SK-N-SH (cell line): ENCODE measurements around the gene HYCC1. TPM values are rescaled to one million over a fixed set of nuclear protein-coding genes. Genes with fewer than 3 reads are reported as not detected.

Experiments
- CTCF ChIA-PET: fragments of 300-600, 350-600 bp; formaldehyde crosslinking; extraction: SDS; loops from one replicate; lab custom pipeline; 2021; lab: Yijun Ruan, JAX
- POLR2A ChIA-PET: fragments of 350-600 bp; sonication (Branson Sonifier 250); formaldehyde crosslinking; extraction: SDS; loops from one replicate; lab custom pipeline; 2020; ENCODE audit warnings: antibody characterized with exemption, inconsistent platforms; lab: Yijun Ruan, JAX
- DNase-seq: peaks from one replicate; pipeline ENCODE4 v3.0.0; 2012
- H2AFZ ChIP-seq: fragments of 200-600 bp; sonication (generic); 2 replicates; pipeline ENCODE4 v1.8.1; 2016; ENCODE audit warnings: antibody characterized with exemption, mild to moderate bottlenecking, low read depth
- H3F3A ChIP-seq: fragments of 200-600 bp; sonication (generic); replicated peaks from 2 replicates; pipeline ENCODE3; 2016; ENCODE audit warnings: antibody characterized with exemption, mild to moderate bottlenecking; ENCODE audit not compliant: insufficient read depth
- H3K27ac ChIP-seq, 2 experiments: fragments of 200-500 bp in 1 of 2; fragments of 200-600 bp in 1 of 2; sonication (Bioruptor generic) in 1 of 2; sonication (generic), shearing (Covaris generic) in 1 of 2; 2 replicates each; pipeline versions ENCODE4 v1.5.1 to v1.6.1; 2014 to 2016; ENCODE audit warnings: low read depth in 2 of 2, inconsistent platforms in 1 of 2, low read length in 1 of 2, mild to moderate bottlenecking in 1 of 2, mixed read lengths in 1 of 2
- H3K27me3 ChIP-seq: fragments of 200-600 bp; sonication (generic), shearing (Covaris generic); 2 replicates; pipeline ENCODE4 v1.6.1; 2016; ENCODE audit warnings: mixed run types; ENCODE audit not compliant: insufficient read depth
- H3K36me3 ChIP-seq, 2 experiments: fragments of 200-500 bp in 1 of 2; fragments of 200-600 bp in 1 of 2; sonication (Bioruptor generic) in 1 of 2; sonication (generic) in 1 of 2; replicated peaks in 1 of 2; 2 replicates each; pipeline versions ENCODE3 to v1.5.1; 2014 to 2016; ENCODE audit warnings: low read length in 1 of 2, mild to moderate bottlenecking in 1 of 2; ENCODE audit not compliant: insufficient read depth in 2 of 2, control insufficient read depth in 1 of 2
- H3K4me1 ChIP-seq, 2 experiments: fragments of 200-500 bp in 1 of 2; fragments of 200-600 bp in 1 of 2; sonication (Bioruptor generic) in 1 of 2; sonication (generic), shearing (Covaris generic) in 1 of 2; 2 replicates each; pipeline versions ENCODE4 v1.5.1 to v1.6.1; 2014 to 2016; ENCODE audit warnings: low read depth in 1 of 2, low read length in 1 of 2, mixed run types in 1 of 2; ENCODE audit not compliant: insufficient read depth in 2 of 2, control insufficient read depth in 1 of 2
- H3K4me2 ChIP-seq: fragments of 200-600 bp; sonication (generic), shearing (Covaris generic); 2 replicates; pipeline ENCODE4 v1.6.1; 2017; ENCODE audit warnings: mixed run types
- H3K4me3 ChIP-seq, 2 experiments: fragments of 200-500 bp in 1 of 2; fragments of 200-600 bp in 1 of 2; sonication (Bioruptor generic) in 1 of 2; sonication (generic), shearing (Covaris generic) in 1 of 2; 2 replicates each; pipeline versions ENCODE4 v1.5.1 to v1.8.1; 2014 to 2016; ENCODE audit warnings: low read depth in 2 of 2, inconsistent platforms in 1 of 2, low read length in 1 of 2, mild to moderate bottlenecking in 1 of 2, mixed read lengths in 1 of 2, moderate library complexity in 1 of 2
- H3K79me2 ChIP-seq: fragments of 200-600 bp; sonication (generic); 2 replicates; pipeline ENCODE4 v1.8.1; 2017; ENCODE audit warnings: mild to moderate bottlenecking; ENCODE audit not compliant: insufficient read depth
- H3K9ac ChIP-seq: fragments of 200-600 bp; sonication (generic); 2 replicates; pipeline ENCODE4 v1.6.1; 2017; ENCODE audit warnings: mixed run types
- H3K9me2 ChIP-seq: fragments of 200-600 bp; sonication (generic); 2 replicates; pipeline ENCODE4 v1.6.1; 2017; ENCODE audit warnings: mixed run types
- H3K9me3 ChIP-seq: fragments of 200-600 bp; sonication (generic); 2 replicates; pipeline ENCODE4 v1.6.1; 2017; ENCODE audit warnings: mixed run types, mild to moderate bottlenecking, moderate library complexity
- H4K20me1 ChIP-seq: fragments of 200-600 bp; sonication (generic); 2 replicates; pipeline ENCODE4 v1.6.1; 2017; ENCODE audit warnings: mild to moderate bottlenecking, mixed run types; ENCODE audit not compliant: insufficient read depth
- CTCF ChIP-seq: fragments of 200-600 bp; sonication (generic); IDR thresholded peaks from 2 replicates; pipeline ENCODE4 v1.6.1; 2017; ENCODE audit warnings: antibody characterized with exemption, mild to moderate bottlenecking, moderate library complexity
- ELF1 ChIP-seq: IDR thresholded peaks from 2 replicates; pipeline ENCODE4 v1.4.0; 2012
- EZH2phosphoT487 ChIP-seq: fragments of 200-600 bp; sonication (generic); IDR thresholded peaks from 2 replicates; pipeline ENCODE4 v1.6.1; 2017; ENCODE audit warnings: low read depth, mixed run types, mild to moderate bottlenecking, antibody characterized with exemption, moderate library complexity, borderline replicate concordance
- FOSL2 ChIP-seq: IDR thresholded peaks from 2 replicates; pipeline ENCODE4 v1.4.0; 2012; ENCODE audit warnings: low read depth, mild to moderate bottlenecking, moderate library complexity, borderline replicate concordance
- FOXM1 ChIP-seq: IDR thresholded peaks from 2 replicates; pipeline ENCODE4 v1.4.0; 2012; ENCODE audit warnings: low read depth, mild to moderate bottlenecking
- GATA2 ChIP-seq: sonication (generic); formaldehyde crosslinking; IDR thresholded peaks from 2 replicates; pipeline ENCODE4 v1.5.0; 2020; ENCODE audit warnings: mild to moderate bottlenecking, missing genetic modification reagents
- IRF3 ChIP-seq: fragments of 150-350 bp; IDR thresholded peaks from 2 replicates; pipeline ENCODE4 v1.6.1; 2016; ENCODE audit warnings: mild to moderate bottlenecking, low read depth, low read length
- MAX ChIP-seq: IDR thresholded peaks from 2 replicates; pipeline ENCODE4 v1.4.0; 2012; ENCODE audit warnings: low read depth
- MEF2A ChIP-seq: IDR thresholded peaks from 2 replicates; pipeline ENCODE4 v1.4.0; 2012; ENCODE audit warnings: low read depth, borderline replicate concordance
- NFIC ChIP-seq: IDR thresholded peaks from 2 replicates; pipeline ENCODE4 v1.4.0; 2012; ENCODE audit warnings: borderline replicate concordance
- NRF1 ChIP-seq: IDR thresholded peaks from 2 replicates; pipeline ENCODE4 v1.6.1; 2012; ENCODE audit warnings: low read depth, mild to moderate bottlenecking, low read length
- PBX3 ChIP-seq: IDR thresholded peaks from 2 replicates; pipeline ENCODE4; 2012
- REST ChIP-seq: IDR thresholded peaks from 2 replicates; pipeline ENCODE4 v1.6.1; 2012; ENCODE audit warnings: mild to moderate bottlenecking, low read depth, low read length, moderate library complexity
- SMC3 ChIP-seq: IDR thresholded peaks from 2 replicates; pipeline ENCODE4 v1.6.1; 2012; ENCODE audit warnings: low read depth, low read length, improper control_type of control experiment
- TAF1 ChIP-seq: IDR thresholded peaks from 2 replicates; pipeline ENCODE4 v1.6.1; 2012; ENCODE audit warnings: low read depth, mild to moderate bottlenecking, low read length, moderate library complexity, borderline replicate concordance
- TCF12 ChIP-seq: IDR thresholded peaks from 2 replicates; pipeline ENCODE4 v1.4.0; 2012
- TEAD4 ChIP-seq: IDR thresholded peaks from 2 replicates; pipeline ENCODE4 v1.4.0; 2012; ENCODE audit warnings: mild to moderate bottlenecking, borderline replicate concordance; ENCODE audit not compliant: insufficient read depth
- USF1 ChIP-seq: IDR thresholded peaks from 2 replicates; pipeline ENCODE4 v1.4.0; 2012; ENCODE audit warnings: low read depth, borderline replicate concordance
- USF2 ChIP-seq: fragments of 150-350 bp; IDR thresholded peaks from 2 replicates; pipeline ENCODE4 v1.6.1; 2017; ENCODE audit warnings: antibody characterized with exemption, low read length, low read depth, borderline replicate concordance
- WGBS: methylation state at CpG from one replicate; pipeline ENCODE4 v1.1.6; 2017; ENCODE audit warnings: low lambda C conversion rate; 5-methylcytosine and 5-hydroxymethylcytosine counted together
- polyA plus RNA-seq, 3 experiments: library from polyadenylated mRNA; depleted of rRNA; stranded (reverse); fragments of >200 nt; gene quantifications; 2 replicates each; pipeline ENCODE4 v1.2.3, GENCODE V29; 2012

HYCC1 gene
- polyA plus RNA-seq, 1 of the 3 experiments (the other 2 are of a cell fraction) = 5.3 TPM

- Histone ChIP-seq H3F3A (no peaks in the 10 kb centered on the region), H2AFZ (no peak overlapping the region), H3K27me3 (0 out of 2 replicates have a peak, but pooled peaks cover 11% of the 10 kb centered on the region), H3K9me2 (no peaks in the 10 kb centered on the region), H3K4me1 (no peaks in the 10 kb centered on the region; a peak in 1 of 4 replicates), H3K4me3 (no peak overlapping the region), H4K20me1 (no peaks in the 10 kb centered on the region), H3K4me2 (no peak overlapping the region), H3K27ac (no peak overlapping the region), H3K9ac (no peak overlapping the region), H3K9me3 (no peaks in the 10 kb centered on the region), H3K79me2 (no peaks in the 10 kb centered on the region; the same call in none of the 2 replicates), H3K36me3 (no peaks in the 10 kb centered on the region)
- WGBS = 9% methylated on average over 4 of the region's 4 CpGs
- POLR2A ChIA-PET = no interaction called here
- no peak for TF ChIP-seq FOXM1
- no peak for TF ChIP-seq MEF2A
- TF ChIP-seq CTCF = no peak
- TF ChIP-seq NRF1 = no peak
- no peak for TF ChIP-seq IRF3
- TF ChIP-seq TAF1 = no peak
- TF ChIP-seq USF1 = no peak
- TF ChIP-seq SMC3 = no peak
- no peak for TF ChIP-seq TEAD4
- no peak for TF ChIP-seq MAX
- TF ChIP-seq TCF12 = no peak
- no peak for TF ChIP-seq GATA2 (CRISPR knock-in tag)
- no peak for TF ChIP-seq PBX3
- no peak for TF ChIP-seq ELF1
- TF ChIP-seq FOSL2 = no peak
- TF ChIP-seq EZH2phosphoT487 = no peak
- TF ChIP-seq REST = no peak
- no peak for TF ChIP-seq NFIC
- no peak for TF ChIP-seq USF2
- no peak for DNase-seq
- CTCF ChIA-PET = interaction anchor here (1.0 kb wide), 1 partner anchor 16 kb away, joined by 3 read pairs; no protein-coding TSS in a partner anchor
Observed at GRCh38 chr7:23000597-23001360, 13.2 kb downstream of the HYCC1 start.
